Measurements from ENCODE around the gene NUMB.
A peak's percentile ranks its signal among the peaks of the same experiment; 100 is the strongest.
"Not testable (repeated sequence)": the region's sequence is repeated elsewhere in the genome, so short reads cannot be mapped to it uniquely, and the experiment has no call there.

Gene NUMB

GRCh38 chr14:73465823-73466532, 7.6 kb upstream of the NUMB start:
- no peak for DNase-seq

GRCh38 chr14:73463411-73463810, 5.1 kb upstream of the NUMB start:
- peak; percentile 88 for DNase-seq

- no peak for DNase-seq
Measured at GRCh38 chr14:73462815-73463214, 4.5 kb upstream of the NUMB start.

- DNase-seq: peak; percentile 26
Measured at GRCh38 chr14:73462048-73462715, 3.8 kb upstream of the NUMB start.

GRCh38 chr14:73461478-73462047, 3.2 kb upstream of the NUMB start:
- DNase-seq: no peak

- DNase-seq: peak; percentile 31
Measured at GRCh38 chr14:73460691-73461127, 2.4 kb upstream of the NUMB start.

- DNase-seq: no peak
Measured at GRCh38 chr14:73459959-73460358, 1.6 kb upstream of the NUMB start.

- DNase-seq: no peak
Measured at GRCh38 chr14:73457924-73458182, 493 bp downstream of the NUMB start.

GRCh38 chr14:73457041-73457923, 1.1 kb downstream of the NUMB start:
- DNase-seq: peak; percentile 25

- no peak for DNase-seq
Measured at GRCh38 chr14:73455294-73455693, 3.1 kb downstream of the NUMB start.

GRCh38 chr14:73452341-73453186, 5.8 kb downstream of the NUMB start:
- DNase-seq: peak; percentile 93

GRCh38 chr14:73443758-73444157, 14.6 kb downstream of the NUMB start:
- DNase-seq: no peak

- DNase-seq: no peak
Measured at GRCh38 chr14:73441286-73441685, 17.1 kb downstream of the NUMB start.

GRCh38 chr14:73438993-73439392, 19.4 kb downstream of the NUMB start:
- DNase-seq: no peak

- no peak for DNase-seq
Measured at GRCh38 chr14:73437206-73437605, 21.1 kb downstream of the NUMB start.

- DNase-seq: no peak
Measured at GRCh38 chr14:73432124-73432523, 26.2 kb downstream of the NUMB start.

- DNase-seq: peak; percentile 12
Measured at GRCh38 chr14:73428353-73428824, 30.0 kb downstream of the NUMB start.

GRCh38 chr14:73427516-73428264, 30.7 kb downstream of the NUMB start:
- no peak for DNase-seq

GRCh38 chr14:73426877-73427276, 31.5 kb downstream of the NUMB start:
- peak; percentile 40 for DNase-seq

GRCh38 chr14:73424453-73424852, 33.9 kb downstream of the NUMB start:
- no peak for DNase-seq

GRCh38 chr14:73423092-73423491, 35.3 kb downstream of the NUMB start:
- not testable (repeated sequence) for DNase-seq
